GM18867 (cell line): Measurements from ENCODE around the gene HAL.

Experiments
- ATAC-seq: cut with Tn5 transposase; IDR thresholded peaks from one replicate; pipeline ENCODE4 v1.9.1; 2021; ENCODE audit warnings: mild to moderate bottlenecking, moderate library complexity; ENCODE audit not compliant: unreplicated experiment

HAL gene, protein sequence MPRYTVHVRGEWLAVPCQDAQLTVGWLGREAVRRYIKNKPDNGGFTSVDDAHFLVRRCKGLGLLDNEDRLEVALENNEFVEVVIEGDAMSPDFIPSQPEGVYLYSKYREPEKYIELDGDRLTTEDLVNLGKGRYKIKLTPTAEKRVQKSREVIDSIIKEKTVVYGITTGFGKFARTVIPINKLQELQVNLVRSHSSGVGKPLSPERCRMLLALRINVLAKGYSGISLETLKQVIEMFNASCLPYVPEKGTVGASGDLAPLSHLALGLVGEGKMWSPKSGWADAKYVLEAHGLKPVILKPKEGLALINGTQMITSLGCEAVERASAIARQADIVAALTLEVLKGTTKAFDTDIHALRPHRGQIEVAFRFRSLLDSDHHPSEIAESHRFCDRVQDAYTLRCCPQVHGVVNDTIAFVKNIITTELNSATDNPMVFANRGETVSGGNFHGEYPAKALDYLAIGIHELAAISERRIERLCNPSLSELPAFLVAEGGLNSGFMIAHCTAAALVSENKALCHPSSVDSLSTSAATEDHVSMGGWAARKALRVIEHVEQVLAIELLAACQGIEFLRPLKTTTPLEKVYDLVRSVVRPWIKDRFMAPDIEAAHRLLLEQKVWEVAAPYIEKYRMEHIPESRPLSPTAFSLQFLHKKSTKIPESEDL

GRCh38 chr12:95996034-95996658 lies at the start of gene HAL:
Gene HAL (minus strand): TSS chr12:95996344. CDS start chr12:95995910, 434 bp downstream.
- no peak for ATAC-seq

DNA sequence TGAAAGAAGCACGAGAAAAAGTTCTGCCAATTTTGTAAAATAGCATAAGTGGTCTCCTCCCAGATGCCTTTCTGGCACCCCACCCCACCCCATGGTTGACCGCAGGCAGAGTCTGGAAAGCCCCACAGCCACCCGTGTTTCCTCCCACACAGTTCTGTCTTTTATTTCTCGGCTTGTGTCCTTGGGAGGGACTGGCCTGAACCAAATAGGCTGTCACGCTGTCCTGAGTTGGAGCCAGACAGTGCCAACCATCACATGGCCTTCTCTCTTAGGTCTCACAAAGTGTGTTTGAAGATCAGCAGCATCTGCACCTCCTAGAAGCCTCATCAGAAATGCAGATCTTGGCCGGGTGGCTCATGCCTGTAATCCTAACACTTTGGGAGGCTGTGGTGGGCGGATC lies 49.4 kb upstream of the HAL start:
- ATAC-seq, result no peak

- ATAC-seq, result no peak
Observed at GRCh38 chr12:96044943-96045290, 48.8 kb upstream of the HAL start.

DNA sequence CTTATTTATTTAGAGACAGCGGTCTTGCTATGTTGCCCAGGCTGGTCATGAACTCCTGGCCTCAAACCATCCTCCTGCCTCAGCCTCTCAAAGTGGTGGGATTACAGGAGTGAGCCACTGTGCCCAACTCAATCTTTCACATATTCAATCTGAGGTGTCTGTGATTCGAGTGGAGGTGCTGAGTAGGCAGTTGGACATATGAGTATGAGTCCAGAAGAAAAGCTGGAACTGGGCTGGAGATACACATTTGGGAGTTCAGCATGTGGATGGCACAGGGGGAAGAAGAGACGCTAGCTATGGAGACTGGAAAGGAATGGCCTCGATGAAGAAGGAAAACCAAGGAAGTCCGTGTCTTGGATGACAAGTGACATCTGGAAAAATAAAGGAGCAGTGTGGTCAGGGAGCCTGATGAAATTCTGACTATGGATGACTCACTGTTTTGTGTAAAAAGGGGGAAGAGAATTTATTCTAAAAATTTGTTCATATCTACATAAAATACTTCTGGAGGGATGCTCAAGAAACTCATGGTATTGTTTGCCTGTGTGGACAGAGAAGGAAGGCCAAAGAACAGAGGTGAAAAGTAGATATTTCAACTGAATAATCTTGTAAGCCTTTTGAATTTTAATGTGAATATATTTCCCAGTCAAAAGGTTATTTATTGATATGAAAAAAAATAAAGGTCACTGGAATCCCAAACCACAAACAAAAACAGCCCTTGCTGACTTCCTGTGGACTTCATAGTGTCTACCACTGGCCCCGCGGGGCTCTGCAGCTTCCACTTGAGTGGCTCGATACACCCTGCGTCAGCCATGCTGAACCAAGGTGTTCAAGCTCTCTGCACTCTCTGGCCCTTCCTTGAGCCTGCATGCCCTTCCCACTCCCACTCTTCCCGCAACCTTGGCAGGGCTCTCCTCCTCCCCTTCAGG lies 48.1 kb upstream of the HAL start:
- no peak for ATAC-seq

GRCh38 chr12:96041181-96041580 lies 45.0 kb upstream of the HAL start:
- no peak for ATAC-seq

GRCh38 chr12:96040305-96041133 lies 44.4 kb upstream of the HAL start:
- ATAC-seq, result no peak

- ATAC-seq, result no peak
Observed at GRCh38 chr12:96039516-96039915, 43.4 kb upstream of the HAL start.

- ATAC-seq, result no peak
Observed at GRCh38 chr12:96036765-96037455, 40.8 kb upstream of the HAL start.

DNA sequence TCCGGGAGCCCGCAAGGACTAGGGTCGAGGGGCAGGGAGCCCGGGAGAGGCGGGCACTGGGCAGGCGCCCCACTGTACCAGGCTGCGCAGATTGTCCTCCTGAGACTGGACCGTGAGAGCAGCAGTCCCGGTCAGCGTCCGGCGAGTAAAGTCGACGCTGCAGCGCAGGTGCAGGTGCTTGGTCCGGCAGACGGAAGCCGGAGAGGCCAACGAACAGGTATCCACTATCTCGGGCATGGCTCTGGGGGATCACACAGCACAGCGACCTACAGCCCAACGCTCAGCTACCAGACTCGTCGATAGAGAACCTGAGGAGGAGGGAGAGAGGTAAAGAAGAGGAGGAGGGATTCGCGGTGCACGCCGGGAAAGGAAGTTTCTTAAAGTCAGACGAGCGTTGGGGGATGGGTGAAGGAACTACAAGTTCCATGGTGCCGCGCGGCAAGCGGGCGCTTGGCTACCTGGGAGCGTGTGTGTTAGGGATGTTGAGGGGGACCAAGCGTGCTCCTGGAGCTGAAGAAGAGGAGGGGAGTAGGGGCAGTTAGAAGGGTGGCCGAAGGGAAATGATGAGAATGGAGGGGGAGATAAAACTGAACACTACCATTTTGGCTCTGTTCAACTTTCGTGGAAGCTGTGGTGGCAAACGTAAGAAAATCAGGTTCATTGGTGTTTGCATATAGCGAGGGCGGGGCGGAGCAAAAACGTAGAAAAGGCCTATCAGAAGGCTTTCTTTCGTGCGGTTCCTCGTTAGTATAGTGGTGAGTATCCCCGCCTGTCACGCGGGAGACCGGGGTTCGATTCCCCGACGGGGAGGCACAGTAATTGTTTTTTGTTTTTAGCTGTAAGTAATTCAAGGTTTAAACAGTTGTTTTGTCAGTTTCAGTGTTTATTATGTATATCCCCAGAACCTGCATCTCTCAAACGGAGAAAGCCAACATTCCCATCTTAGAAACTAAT lies 39.4 kb upstream of the HAL start, which contains the start of gene LTA4H:
TSS of gene LTA4H (minus strand) at position 305 of the 954 bp plus-strand sequence. CDS start at position 237, 68 bp downstream.
- peak; percentile 88 for ATAC-seq

DNA sequence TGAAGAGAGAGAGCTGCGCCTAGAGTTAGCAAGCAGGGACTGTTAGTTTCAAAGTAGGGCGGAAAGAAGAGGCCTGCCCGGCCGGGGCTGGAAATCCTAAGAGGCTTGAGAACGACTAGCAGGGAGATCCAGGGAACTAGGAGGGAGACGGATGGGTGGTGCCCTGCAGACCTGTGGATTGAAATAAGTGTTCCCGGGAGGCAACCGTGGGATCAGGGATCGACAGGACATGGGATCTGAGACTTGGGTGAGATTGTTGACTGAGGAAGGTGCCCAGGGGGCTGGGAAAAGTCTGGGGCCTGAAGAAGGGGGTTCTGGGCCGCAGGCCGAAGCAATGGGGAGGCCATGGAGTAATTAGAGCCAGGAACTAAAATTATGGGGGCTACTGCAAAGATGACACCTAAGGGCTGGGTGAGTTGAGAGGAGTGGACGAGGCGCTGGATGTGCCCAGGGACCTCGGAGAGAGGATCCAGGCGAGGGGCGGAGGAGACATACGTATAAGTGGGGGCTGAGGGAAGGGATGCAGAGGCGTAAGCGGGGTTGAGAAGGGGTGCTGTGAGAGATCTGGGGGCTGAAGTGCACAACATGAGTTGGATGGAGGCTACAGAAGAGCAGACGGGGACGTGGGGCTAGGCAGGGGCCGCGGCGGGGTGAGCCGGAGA lies 38.6 kb upstream of the HAL start:
- ATAC-seq, result no peak

- no peak for ATAC-seq
Observed at GRCh38 chr12:96033549-96034389, 37.6 kb upstream of the HAL start.

DNA sequence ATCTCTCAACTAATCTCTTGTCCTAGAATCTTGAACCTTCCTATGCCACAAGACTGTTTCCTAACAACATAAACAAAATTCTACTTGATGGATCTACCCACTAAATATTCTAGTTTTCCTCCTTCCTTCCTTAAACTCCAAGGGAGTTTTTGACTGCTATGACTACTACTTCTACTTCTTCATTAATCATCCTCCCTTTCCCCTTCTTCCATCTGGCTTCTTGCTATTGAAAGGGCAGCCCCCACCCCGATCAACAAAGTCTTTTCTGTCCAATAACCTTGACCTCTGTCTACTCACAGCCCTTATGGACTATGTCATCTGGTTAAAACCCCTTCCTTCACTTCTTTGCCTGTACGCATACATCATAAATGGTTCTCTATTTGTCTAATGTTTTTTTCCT lies 33.7 kb upstream of the HAL start:
- no peak for ATAC-seq

DNA sequence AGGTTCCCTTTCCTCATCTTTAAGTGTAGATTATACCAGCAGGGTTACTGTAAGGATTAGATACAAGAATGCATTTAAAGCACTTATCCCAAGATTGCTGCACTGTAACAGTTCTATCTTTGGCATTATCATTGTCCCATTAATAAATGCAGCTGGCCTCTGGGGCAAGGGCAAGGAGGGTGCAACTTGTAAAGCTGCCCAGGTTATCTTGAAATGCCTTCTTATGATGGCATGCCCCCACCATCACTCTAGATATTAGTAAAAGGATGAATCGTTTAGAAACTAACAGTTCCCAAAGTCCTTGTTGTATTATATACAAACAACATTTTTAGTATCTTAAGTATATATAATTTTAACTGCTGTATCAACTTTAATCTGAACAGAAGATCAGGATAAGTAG lies 32.4 kb upstream of the HAL start:
- no peak for ATAC-seq

GRCh38 chr12:96026331-96026730 lies 30.2 kb upstream of the HAL start:
- ATAC-seq, result no peak

- no peak for ATAC-seq
Observed at GRCh38 chr12:96025518-96025917, 29.4 kb upstream of the HAL start.

DNA sequence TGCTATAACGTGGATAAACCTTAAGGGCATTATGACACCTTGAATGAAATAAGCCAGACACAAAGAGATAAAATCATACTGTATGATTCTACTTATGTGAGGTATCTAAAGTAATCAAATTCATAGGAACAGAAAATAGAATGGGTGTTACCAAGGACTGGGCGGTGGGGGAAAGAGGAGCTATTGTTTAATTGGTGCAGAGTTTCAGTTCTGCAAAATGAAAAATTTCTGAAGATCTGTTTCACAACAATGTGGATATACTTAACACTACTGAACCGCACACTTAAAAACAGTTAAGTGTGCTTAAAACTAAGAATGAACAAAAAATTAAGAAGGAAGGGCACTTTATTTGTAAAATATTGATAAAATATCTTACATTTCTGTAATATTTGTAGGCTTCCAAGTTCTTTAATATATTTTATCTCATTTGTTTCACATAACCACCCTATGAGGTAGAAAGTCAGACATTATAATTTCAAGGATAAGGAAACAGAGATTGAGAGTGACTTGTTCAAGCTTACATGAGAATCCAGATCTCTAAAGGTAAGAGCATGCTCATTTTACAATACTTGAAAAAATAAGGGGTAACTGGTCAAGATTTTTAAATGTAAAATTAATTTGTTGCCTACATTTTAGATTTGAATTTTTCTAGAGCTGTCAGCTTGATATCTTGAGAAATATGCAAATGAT lies 24.3 kb upstream of the HAL start:
- peak; percentile 96 for ATAC-seq
